Ishikawa (cell line): Measurements from ENCODE around the gene SLC2A8.

Experiments
- CEBPB ChIP-seq: IDR thresholded peaks from 2 replicates; pipeline ENCODE4 v1.6.1; 2012
- CREB1 ChIP-seq: IDR thresholded peaks from 2 replicates; pipeline ENCODE4 v1.6.1; 2012; ENCODE audit warnings: low read depth
- EGR1 ChIP-seq: IDR thresholded peaks from 2 replicates; pipeline ENCODE4 v1.6.1; 2012
- EP300 ChIP-seq: IDR thresholded peaks from 2 replicates; pipeline ENCODE4 v1.6.1; 2012; ENCODE audit warnings: borderline replicate concordance
- FOXM1 ChIP-seq: IDR thresholded peaks from 2 replicates; pipeline ENCODE4 v1.6.1; 2012; ENCODE audit warnings: low read depth, borderline replicate concordance
- NFIC ChIP-seq: IDR thresholded peaks from 2 replicates; pipeline ENCODE4 v1.6.1; 2012
- RAD21 ChIP-seq: IDR thresholded peaks from 2 replicates; pipeline ENCODE4 v1.6.1; 2012; ENCODE audit warnings: low read depth
- TAF1 ChIP-seq: IDR thresholded peaks from 2 replicates; pipeline ENCODE4 v1.6.1; 2012; ENCODE audit warnings: low read depth, mild to moderate bottlenecking
- TCF12 ChIP-seq: IDR thresholded peaks from 2 replicates; pipeline ENCODE4 v1.6.1; 2012; ENCODE audit warnings: low read depth
- TEAD4 ChIP-seq: IDR thresholded peaks from 2 replicates; pipeline ENCODE4 v1.6.1; 2012
- USF1 ChIP-seq: IDR thresholded peaks from 2 replicates; pipeline ENCODE4 v1.6.1; 2012
- YY1 ChIP-seq: IDR thresholded peaks from 2 replicates; pipeline ENCODE4 v1.6.1; 2012; ENCODE audit warnings: low read depth
- ZBTB7A ChIP-seq: IDR thresholded peaks from 2 replicates; pipeline ENCODE4 v1.6.1; 2012; ENCODE audit warnings: low read depth
- TF ChIP-seq, protein P1 (sequence below): IDR thresholded peaks from 2 replicates; pipeline ENCODE4 v1.6.1; 2012; ENCODE audit warnings: low read depth, mild to moderate bottlenecking
- TF ChIP-seq, protein P2 (sequence below): IDR thresholded peaks from 2 replicates; pipeline ENCODE4 v1.6.1; 2012

The SLC2A8 gene

GRCh38 chr9:127382541-127382940 is 14.4 kb upstream of the SLC2A8 start:
- no peak for TF ChIP-seq EGR1
- no peak for TF ChIP-seq CEBPB
- no peak for TF ChIP-seq TAF1
- no peak for TF ChIP-seq YY1
- TF ChIP-seq NFIC = no peak
- TF ChIP-seq TCF12 = no peak
- TF ChIP-seq CREB1 = no peak
- TF ChIP-seq FOXM1 = no peak
- no peak for TF ChIP-seq TEAD4
- TF ChIP-seq EP300 = no peak
- TF ChIP-seq ZBTB7A = no peak
- TF ChIP-seq, protein P1, sequence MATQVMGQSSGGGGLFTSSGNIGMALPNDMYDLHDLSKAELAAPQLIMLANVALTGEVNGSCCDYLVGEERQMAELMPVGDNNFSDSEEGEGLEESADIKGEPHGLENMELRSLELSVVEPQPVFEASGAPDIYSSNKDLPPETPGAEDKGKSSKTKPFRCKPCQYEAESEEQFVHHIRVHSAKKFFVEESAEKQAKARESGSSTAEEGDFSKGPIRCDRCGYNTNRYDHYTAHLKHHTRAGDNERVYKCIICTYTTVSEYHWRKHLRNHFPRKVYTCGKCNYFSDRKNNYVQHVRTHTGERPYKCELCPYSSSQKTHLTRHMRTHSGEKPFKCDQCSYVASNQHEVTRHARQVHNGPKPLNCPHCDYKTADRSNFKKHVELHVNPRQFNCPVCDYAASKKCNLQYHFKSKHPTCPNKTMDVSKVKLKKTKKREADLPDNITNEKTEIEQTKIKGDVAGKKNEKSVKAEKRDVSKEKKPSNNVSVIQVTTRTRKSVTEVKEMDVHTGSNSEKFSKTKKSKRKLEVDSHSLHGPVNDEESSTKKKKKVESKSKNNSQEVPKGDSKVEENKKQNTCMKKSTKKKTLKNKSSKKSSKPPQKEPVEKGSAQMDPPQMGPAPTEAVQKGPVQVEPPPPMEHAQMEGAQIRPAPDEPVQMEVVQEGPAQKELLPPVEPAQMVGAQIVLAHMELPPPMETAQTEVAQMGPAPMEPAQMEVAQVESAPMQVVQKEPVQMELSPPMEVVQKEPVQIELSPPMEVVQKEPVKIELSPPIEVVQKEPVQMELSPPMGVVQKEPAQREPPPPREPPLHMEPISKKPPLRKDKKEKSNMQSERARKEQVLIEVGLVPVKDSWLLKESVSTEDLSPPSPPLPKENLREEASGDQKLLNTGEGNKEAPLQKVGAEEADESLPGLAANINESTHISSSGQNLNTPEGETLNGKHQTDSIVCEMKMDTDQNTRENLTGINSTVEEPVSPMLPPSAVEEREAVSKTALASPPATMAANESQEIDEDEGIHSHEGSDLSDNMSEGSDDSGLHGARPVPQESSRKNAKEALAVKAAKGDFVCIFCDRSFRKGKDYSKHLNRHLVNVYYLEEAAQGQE = no peak
- TF ChIP-seq, protein P2, sequence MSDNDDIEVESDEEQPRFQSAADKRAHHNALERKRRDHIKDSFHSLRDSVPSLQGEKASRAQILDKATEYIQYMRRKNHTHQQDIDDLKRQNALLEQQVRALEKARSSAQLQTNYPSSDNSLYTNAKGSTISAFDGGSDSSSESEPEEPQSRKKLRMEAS = no peak
- no peak for TF ChIP-seq RAD21
- no peak for TF ChIP-seq USF1

DNA sequence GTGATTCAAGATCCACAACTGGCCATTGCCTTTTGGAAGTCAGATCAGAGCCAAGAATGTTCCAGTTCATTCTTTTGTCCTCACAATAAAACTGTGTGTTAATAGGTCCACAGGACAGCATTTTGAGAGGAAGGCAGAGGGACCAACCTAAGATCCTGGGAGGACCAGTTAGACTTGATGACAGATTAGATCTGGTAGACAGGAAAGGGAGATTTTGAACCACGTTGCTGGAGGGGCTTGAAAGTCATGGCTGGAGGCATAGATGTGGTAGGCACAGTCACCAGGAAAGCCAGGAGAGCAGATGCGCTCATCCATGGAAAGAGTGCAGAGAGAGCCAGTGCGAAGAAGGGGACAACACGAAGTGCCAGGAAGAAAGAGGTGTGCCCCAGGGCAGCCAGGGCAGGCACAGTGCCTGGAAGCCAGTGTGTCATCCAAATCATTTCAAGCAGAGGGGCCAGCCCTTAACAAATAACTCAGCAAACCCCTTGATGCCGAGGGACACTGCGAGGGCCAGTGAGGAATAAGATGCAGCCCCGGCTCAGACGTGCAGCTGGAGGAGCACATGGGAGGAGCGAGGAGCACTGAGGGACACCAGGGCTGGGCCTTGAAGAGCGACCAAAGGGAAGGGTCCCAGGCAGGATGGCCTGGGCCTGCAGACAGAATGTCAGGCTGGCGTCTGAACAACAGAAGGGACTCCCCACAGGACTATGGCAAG is 12.8 kb upstream of the SLC2A8 start:
- TF ChIP-seq USF1 = no peak
- no peak for TF ChIP-seq CREB1
- no peak for TF ChIP-seq TEAD4
- TF ChIP-seq, protein P1 = no peak
- no peak for TF ChIP-seq YY1
- TF ChIP-seq RAD21 = no peak
- no peak for TF ChIP-seq ZBTB7A
- TF ChIP-seq EP300 = no peak
- no peak for TF ChIP-seq TAF1
- TF ChIP-seq FOXM1 = no peak
- TF ChIP-seq CEBPB = no peak
- TF ChIP-seq TCF12 = no peak
- no peak for TF ChIP-seq NFIC
- TF ChIP-seq EGR1 = no peak
- TF ChIP-seq, protein P2 = no peak

GRCh38 chr9:127384901-127385300 is 12.1 kb upstream of the SLC2A8 start:
- no peak for TF ChIP-seq NFIC
- TF ChIP-seq TEAD4 = no peak
- no peak for TF ChIP-seq CREB1
- TF ChIP-seq RAD21 = no peak
- no peak for TF ChIP-seq TAF1
- TF ChIP-seq YY1 = no peak
- TF ChIP-seq ZBTB7A = no peak
- no peak for TF ChIP-seq CEBPB
- TF ChIP-seq, protein P1 = no peak
- no peak for TF ChIP-seq TCF12
- TF ChIP-seq FOXM1 = no peak
- no peak for TF ChIP-seq USF1
- no peak for TF ChIP-seq EP300
- TF ChIP-seq, protein P2 = no peak
